Occipital lobe (tissue), 2 donors: ENCODE results near the gene LARP1B. TPM values are rescaled to one million over a fixed set of nuclear protein-coding genes. Genes with fewer than 3 reads are reported as not detected.
A peak's percentile ranks its signal among the peaks of the same experiment; 100 is the strongest.
"Not testable (repeated sequence)": the region's sequence is repeated elsewhere in the genome, so short reads cannot be mapped to it uniquely, and the experiment has no call there.

ENCODE experiments used
- DNase-seq: peaks from one replicate; lab custom pipeline; 2025; lab: John Stamatoyannopoulos, UW
- total RNA-seq: library from RNA; depleted of rRNA; stranded (reverse); fragments of >200 nt; gene quantifications from one replicate; pipeline ENCODE4 v1.2.3, GENCODE V29; 2014

Gene LARP1B
- 61.8 TPM for total RNA-seq

GRCh38 chr4:128060699-128061565 lies at the start of gene LARP1B:
LARP1B (plus strand) TSS chr4:128061312; CDS start chr4:128074952, 13,640 bp downstream.
- peak; percentile 92 for DNase-seq

DNA sequence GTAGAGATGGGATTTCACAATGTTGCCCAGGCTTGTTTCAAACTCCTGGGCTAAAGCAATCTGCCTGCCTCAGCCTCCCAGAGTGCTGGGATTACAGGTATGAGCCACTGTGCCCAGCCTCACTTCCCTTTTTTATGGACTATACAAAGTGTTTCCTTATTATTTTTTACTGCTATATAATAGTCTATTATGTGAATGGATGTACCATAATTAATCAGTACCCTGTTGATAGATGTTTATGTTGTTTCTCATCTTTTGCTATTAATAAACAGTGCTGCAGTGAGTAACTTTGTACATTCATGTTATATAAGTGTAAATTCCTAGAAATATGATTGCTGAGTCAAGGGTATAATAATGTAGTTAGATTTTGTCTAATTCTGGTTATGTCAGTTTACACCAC lies 35.8 kb upstream of the LARP1B start:
- no peak for DNase-seq

DNA sequence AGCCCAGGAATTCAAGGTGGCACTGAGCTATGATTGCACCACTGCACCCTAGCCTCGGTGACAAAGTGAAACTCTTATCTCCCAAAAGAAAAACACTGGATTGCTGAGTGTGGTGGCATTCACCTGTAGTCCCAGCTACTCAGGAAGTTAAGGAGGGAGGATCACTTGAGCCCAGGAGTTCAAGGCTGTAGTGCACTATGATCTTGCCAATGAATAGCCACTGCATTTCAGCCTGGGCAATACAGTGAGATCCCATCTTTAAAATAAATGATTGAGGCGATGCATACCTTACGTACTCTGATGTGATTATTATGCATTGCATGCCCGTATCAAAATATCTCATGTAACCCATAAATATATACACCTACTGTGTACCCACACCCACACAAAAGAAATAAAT lies 31.2 kb upstream of the LARP1B start:
- no peak for DNase-seq

DNA sequence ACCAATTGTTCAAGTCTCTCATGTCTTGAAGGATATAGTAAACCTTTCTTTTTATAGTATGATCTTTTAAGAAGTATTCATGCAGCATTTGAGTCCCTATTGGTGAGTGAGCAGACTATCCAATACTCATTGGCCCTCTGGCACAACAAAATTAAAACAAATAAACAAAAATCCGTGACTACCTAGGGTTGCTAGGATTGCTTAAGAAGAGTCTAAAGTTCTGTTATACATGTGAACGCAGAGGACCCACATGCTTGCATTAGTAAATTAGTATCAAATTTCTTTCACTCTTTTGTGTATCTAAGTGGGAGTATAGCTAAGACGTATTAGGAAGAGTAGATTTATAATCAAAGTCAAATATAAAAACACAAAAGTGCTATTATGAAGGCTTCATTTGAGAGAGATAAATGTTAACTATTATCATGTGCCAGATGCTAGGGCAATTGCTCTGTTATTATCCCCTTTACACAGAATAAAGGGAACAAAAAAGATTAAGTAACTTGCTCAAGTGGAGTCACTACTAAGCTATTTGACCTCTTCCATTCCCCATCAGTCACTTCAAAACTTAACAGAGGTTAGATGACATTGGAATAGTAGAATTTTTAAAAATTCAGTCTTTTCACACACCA lies 29.2 kb upstream of the LARP1B start:
- no peak for DNase-seq

- no peak for DNase-seq
Measured at GRCh38 chr4:128039568-128039967, 21.5 kb upstream of the LARP1B start.

DNA sequence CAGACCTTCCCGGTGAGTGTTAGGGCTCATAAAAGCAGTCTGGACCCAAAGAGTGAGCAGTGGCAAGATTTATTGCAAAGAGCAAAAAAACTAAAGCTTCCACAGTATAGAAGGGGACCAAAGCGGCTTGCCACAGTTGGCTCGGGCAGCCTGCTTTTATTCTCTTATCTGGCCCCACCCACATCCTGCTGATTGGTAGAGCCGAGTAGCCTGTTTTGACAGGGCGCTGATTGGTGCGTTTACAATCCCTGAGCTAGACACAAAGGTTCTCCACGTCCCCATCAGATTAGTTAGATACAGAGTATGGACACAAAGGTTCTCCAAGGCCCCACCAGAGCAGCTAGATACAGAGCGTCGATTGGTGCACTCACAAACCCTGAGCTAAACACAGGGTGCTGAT lies 14.1 kb upstream of the LARP1B start:
- not testable (repeated sequence) for DNase-seq

GRCh38 chr4:128047514-128047913 lies 13.6 kb upstream of the LARP1B start:
- not testable (repeated sequence) for DNase-seq

DNA sequence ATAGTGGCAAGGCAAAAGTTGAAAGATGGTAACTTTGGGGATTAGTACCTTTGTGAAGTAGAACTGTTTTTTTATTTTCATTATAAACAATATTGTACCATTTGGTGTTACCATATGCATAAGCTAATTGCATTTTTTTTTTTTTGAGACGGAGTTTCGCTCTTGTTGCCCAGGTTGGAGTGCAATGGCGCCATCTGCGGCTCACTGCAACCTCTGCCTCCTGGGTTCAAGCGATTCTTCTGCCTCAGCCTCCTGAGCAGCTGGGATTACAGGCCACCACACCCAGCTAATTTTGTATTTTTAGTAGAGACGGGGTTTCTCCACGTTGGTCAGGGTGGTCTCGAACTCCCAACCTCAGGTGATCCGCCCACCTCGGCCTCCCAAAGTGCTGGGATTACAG lies 9.9 kb upstream of the LARP1B start:
- DNase-seq: not testable (repeated sequence)

- not testable (repeated sequence) for DNase-seq
Measured at GRCh38 chr4:128054907-128055306, 6.2 kb upstream of the LARP1B start.

DNA sequence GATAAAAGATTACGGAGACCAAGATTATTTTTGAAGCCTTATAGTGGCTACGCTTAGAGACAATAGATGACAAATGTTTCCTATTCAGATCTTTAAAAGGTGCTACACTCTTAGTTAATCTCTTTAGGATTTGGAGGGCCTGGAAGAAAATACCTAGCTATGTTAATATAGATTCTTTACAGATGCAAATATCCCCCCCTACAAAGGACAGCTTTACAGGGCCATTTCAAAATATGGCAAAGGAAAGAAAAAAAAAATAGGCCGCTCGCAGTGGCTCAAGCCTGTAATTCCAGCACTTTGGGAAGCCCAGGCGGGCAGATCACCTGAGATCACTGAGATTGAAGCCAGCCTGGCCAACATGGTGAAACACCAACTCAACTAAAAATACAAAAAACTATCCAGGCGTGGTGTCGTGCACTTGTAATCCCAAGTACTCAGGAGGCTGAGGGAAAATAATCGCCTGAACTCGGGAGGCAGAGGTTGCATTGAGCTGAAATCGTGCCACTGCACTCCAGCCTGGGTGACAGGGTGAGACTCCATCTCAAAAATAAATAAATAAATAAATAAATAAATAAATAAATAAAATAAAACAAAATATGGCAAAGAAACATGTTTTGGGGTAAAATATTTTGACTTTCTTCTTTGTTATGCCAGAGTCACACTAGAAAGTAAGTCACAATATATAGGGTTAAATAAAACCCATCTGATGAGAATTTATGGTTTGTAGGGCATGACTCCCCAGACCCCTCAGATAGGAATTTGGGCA lies 5.5 kb upstream of the LARP1B start:
- not testable (repeated sequence) for DNase-seq

- DNase-seq: no peak
Measured at GRCh38 chr4:128056396-128056795, 4.7 kb upstream of the LARP1B start.

DNA sequence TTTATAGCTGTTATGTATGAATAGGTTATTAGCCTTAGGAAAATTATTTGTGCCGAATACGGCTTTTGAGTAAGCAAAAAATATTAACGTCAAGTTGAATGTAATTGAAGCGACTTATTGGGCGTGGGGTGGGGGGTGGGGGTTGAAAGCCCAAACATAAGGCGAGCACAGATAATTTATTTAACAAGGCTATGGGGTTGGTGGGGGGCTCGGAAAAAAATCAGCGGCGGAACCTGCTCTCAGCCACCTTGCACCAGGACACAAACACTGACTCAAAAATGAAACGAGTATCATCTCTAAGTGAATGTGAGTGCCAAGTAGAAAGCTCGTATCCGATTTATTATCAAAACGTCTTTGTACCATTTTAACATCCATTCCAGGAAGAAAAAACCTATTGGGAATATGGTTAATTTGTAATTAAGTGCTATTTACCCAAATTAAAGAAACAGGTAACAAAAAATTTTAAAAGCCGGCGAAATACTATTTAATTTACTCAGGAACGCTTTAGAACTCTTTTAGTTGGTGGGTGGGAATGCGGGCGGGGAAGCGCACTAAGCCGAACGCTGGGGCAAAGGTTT lies 902 bp upstream of the LARP1B start:
- DNase-seq: no peak

DNA sequence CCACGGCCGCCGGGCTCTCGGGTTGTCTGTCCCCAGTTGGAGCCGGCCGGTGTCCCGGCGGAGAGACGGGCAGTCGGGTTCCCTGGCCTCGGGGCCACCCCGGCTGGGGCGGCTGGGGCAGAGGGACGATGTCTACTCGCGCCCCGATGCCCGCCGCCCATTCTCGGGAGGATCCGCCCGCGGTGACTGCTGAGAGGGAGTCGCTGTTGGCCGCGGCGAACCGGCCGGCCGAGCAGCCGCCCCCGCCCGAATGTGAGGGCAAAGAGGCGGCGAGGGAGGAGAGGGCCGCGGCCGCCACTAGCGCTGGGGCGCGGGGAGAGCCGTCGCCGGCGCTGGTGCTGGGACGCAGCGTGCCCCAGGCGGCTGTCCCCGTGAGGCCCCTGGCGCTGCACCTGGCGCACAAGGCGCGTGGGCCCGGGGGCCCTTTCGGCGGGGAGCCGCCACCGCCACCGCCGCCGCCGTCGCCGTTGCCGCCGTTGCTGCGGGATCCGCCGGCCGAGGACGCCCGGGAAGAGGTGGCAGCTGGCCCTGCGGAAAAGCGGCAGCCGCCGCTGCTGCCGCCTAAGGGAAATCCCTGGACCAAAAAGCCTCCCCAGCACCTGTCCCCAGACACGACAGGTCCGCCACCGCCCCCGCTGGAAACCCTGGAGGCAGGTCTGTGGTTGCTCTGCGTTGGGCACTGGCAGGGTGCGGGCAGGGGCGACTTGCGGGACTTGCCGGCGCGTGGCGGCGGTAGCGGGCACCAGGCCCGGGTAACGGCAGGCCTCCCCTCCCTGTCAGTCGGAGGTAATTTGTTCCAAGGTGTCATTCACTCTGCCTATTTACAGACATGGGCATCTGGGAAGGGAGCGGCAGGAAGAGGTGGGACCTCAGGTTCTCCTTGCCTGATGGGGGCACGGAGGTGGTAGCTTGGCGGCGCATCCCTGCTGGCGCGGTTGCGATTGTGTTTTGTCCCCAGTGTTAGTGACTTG lies 739 bp downstream of the LARP1B start:
- DNase-seq: peak; percentile 59

DNA sequence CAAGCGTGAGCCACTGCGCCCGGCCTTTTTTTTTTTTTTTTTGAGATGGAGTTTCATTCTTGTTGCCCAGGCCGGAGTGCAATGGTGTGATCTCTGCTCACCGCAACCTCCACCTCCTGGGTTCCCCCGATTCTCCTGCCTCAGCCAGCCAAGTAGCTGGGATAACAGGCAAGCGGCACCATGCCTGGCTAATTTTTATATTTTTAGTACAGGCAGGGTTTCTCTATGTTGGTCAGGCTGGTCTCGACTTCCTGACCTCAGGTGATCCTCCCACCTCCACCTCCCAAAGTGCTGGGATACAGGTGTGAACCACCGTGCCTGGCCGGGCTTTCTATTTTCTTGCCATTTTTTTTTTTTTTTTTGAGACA lies 5.3 kb downstream of the LARP1B start:
- DNase-seq: not testable (repeated sequence)

DNA sequence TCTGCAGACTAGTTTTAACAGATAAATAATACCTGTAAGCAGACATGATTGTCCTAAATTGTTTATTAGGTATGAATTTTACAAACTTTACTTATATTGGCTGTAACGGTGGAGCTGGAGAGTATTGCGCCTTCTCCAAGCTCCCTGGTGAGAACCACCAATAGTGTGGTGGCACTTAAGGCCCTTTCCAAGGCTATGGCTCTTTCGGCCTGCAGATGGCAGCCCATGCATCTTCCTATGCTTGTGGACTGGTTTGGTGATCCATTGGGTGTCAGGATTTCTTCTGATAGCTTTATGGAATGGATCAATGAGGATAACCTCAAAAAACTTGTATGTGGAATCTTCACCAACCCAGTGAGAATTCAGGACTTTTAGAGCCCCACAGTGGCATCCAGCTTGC lies 7.8 kb downstream of the LARP1B start:
- no peak for DNase-seq

GRCh38 chr4:128076464-128076863 lies 15.4 kb downstream of the LARP1B start:
- DNase-seq: no peak

GRCh38 chr4:128095293-128095692 lies 34.2 kb downstream of the LARP1B start:
- DNase-seq: not testable (repeated sequence)

- no peak for DNase-seq
Measured at GRCh38 chr4:128107766-128108165, 46.7 kb downstream of the LARP1B start.

DNA sequence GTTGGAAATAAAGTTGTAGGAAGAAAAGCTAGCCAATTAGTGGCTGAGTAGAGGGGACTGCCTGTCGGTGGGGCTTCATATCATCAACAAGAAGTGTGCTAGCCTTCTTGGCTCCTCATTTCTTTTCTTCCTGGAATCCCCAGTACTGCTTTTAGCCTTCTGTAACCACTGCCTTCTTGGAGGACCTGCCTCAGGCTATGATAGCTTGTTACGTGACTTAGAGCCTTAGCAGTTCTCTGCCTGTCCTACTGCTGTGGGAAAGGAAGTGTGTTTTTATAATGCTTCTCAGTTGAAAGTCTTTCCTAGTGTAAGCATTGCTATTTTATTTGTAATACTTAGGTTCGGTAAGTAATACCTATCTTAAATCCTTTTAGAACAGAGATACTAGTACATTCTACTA lies 61.9 kb downstream of the LARP1B start:
- no peak for DNase-seq

DNA sequence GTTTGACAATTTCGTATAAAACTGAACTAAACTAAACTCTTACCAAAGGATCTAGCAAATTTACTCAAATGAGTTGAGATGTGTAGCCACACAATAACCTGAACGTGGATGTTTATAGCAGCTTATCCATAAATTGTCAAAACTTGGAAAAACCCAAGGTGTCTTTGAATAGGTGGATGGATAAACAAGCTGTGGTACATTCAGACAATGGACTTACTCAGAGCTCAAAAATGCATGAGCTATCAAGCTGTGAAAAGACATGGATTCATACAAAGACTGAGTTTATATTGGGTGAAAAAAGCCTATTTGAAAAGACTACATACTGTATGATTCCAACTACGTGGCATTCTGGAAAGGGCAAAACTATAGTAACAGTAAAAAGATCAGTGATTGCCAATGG lies 69.5 kb downstream of the LARP1B start:
- no peak for DNase-seq

- no peak for DNase-seq
Measured at GRCh38 chr4:128134925-128135324, 73.8 kb downstream of the LARP1B start.
